Measurements from ENCODE around the gene SNED1.

Gene SNED1

GRCh38 chr2:241071677-241072111 lies 73.3 kb downstream of the SNED1 start:
- DNase-seq (ENCODE audit: low read depth) = no peak
- no peak for TF ChIP-seq CTCF (IDR thresholded peaks at IDR 0.05; ENCODE audit: control insufficient read depth, extremely low read depth, insufficient read depth)
- no peak overlapping the region for H3K4me3 ChIP-seq (ENCODE audit: low read depth, low read length)

GRCh38 chr2:241072151-241072550 lies 73.7 kb downstream of the SNED1 start:
- H3K4me3 ChIP-seq (ENCODE audit: low read depth, low read length) = no peak overlapping the region
- DNase-seq (ENCODE audit: low read depth) = no peak
- TF ChIP-seq CTCF (IDR thresholded peaks at IDR 0.05; ENCODE audit: control insufficient read depth, extremely low read depth, insufficient read depth) = no peak

- DNase-seq (ENCODE audit: low read depth) = no peak
- H3K4me3 ChIP-seq (ENCODE audit: low read depth, low read length) = no peak overlapping the region
- TF ChIP-seq CTCF (IDR thresholded peaks at IDR 0.05; ENCODE audit: control insufficient read depth, extremely low read depth, insufficient read depth) = no peak
These were observed 74.2 kb downstream of the SNED1 start for GRCh38 chr2:241072553-241073165.

GRCh38 chr2:241073166-241074064 lies 75.0 kb downstream of the SNED1 start:
- no peak for TF ChIP-seq CTCF (IDR thresholded peaks at IDR 0.05; ENCODE audit: control insufficient read depth, extremely low read depth, insufficient read depth)
- no peak for DNase-seq (ENCODE audit: low read depth)
- H3K4me3 ChIP-seq (ENCODE audit: low read depth, low read length) = no peak overlapping the region

GRCh38 chr2:241074065-241074818 lies 75.8 kb downstream of the SNED1 start:
- no peak for DNase-seq (ENCODE audit: low read depth)
- H3K4me3 ChIP-seq (ENCODE audit: low read depth, low read length) = no peak overlapping the region

More at GRCh38 chr2:241074065-241074818, 75.8 kb downstream of the SNED1 start:
- TF ChIP-seq CTCF (IDR thresholded peaks at IDR 0.05; ENCODE audit: control insufficient read depth, extremely low read depth, insufficient read depth) = no peak
